HG03045 (cell line): Measurements from ENCODE around the gene AQP11.
"Not testable (repeated sequence)": the region's sequence is repeated elsewhere in the genome, so short reads cannot be mapped to it uniquely, and the experiment has no call there.

ENCODE experiments used
- ATAC-seq: cut with Tn5 transposase; IDR thresholded peaks from one replicate; pipeline ENCODE4 v1.9.1; 2021; ENCODE audit warnings: mild to moderate bottlenecking, moderate library complexity; ENCODE audit not compliant: unreplicated experiment

AQP11 gene

GRCh38 chr11:77592727-77593126 is 3.0 kb downstream of the AQP11 start:
- no peak for ATAC-seq

GRCh38 chr11:77593883-77594282 is 4.1 kb downstream of the AQP11 start:
- no peak for ATAC-seq

DNA sequence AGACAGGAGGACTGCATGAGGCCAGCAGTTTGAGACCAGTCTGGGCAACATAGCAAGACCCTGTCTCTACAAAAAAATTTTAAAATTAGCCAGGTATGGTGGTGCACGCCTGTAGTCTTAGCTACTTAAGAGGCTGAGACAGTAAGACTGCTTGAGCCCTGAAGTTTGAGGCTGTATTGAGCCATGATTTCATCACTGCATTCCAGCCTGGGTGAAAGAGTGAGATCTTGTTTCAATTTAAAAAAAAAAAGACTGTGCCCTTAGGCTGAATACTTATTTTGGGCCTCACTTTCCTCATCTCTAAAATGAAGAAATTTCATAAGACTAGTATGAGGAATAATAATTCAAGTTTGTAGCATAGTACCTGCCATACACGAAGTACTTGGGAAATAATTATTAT is 6.9 kb downstream of the AQP11 start:
- ATAC-seq, result no peak

DNA sequence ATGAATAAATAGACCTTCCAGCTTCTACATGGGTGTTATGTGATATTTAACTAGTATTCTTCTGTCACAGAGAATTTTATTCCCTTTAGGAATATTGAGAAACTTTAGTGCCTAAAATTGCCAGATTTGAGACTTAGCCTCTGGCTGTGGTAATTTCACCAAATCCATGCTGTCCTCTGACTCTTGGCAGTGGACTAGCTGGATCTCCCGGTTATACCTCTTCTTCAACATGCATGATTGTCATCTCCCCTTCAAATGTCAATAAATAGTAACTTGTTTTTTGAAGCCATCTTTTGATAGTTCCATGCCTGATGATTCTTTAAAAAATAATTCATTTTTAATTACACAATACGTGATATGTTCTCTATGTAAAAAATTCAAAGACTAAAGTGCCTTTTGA is 8.4 kb downstream of the AQP11 start:
- ATAC-seq, result no peak

- no peak for ATAC-seq
These were observed 12.8 kb downstream of the AQP11 start for GRCh38 chr11:77602381-77603088.

- no peak for ATAC-seq
These were observed 14.5 kb downstream of the AQP11 start for GRCh38 chr11:77604281-77604680.

- no peak for ATAC-seq
These were observed 19.5 kb downstream of the AQP11 start for GRCh38 chr11:77609234-77609633.

- ATAC-seq, result no peak
These were observed 22.2 kb downstream of the AQP11 start for GRCh38 chr11:77611921-77612320.

DNA sequence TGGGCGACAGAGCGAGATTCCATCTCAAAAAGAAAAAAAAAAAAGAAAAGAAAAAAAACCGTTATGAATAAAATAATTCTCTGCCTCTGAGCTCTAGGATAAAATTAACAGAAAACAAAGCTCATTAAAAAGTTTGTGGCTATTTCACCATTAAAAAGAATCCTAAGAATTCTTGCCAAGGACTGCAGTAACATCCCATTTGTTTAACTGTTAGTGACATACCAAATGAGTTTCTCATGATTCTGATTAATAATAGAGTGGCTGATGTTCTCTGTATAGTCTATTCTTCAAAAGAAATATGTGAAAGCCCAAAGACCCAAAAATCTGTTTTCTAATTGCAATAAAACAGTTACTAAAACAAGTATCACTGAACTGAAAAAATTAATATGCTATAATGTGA is 28.1 kb downstream of the AQP11 start:
- ATAC-seq, result no peak

DNA sequence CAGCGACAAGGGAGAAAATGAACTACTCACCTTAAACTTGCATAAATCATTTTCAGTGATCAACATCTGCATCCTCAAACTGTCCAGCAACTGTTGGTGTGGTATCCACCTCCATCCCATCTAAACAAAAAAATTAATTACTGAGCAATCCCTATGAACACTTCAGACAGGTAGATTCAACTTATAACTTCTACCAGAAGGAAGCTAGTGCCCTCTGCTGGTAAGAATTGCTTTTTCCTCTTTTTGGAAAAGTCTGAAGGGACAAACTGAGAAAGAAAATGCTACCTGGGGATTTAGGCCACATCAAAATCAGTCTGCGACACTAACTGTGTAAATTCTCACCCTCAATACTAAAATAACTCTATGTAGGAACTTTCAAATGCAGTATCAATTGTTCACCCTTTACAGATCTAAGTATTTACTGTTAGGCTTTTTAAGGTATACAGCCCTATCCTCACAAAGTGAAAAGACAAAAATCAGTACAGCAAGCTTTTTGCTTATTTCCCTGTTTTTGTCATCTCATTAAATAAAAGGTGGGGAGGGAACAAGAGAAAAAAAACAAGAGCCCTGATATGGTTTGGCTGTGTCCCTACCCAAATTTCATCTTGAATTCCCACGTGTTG is 29.9 kb downstream of the AQP11 start:
- no peak for ATAC-seq

GRCh38 chr11:77630157-77630710 is 40.5 kb downstream of the AQP11 start:
- ATAC-seq, result no peak

DNA sequence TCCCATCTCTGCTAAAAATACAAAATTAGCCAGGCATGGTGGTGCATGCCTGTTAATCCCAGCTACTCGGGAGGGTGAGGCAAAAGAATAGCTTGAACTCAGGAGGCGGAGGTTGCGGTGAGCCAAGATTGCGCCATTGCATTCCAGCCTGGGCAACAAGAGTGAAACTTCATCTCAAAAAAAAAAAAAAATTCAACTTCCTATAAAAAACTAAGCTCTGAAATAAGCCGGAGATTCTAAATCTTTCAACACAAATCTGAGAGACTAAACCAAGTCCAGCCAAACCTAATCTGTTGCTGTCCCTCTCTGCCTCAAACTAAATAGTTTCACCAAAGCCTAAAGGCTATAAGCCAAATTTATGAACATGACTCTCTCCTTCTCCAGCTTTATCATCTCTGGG is 44.2 kb downstream of the AQP11 start:
- not testable (repeated sequence) for ATAC-seq

- no peak for ATAC-seq
These were observed 47.1 kb downstream of the AQP11 start for GRCh38 chr11:77636731-77637344.

DNA sequence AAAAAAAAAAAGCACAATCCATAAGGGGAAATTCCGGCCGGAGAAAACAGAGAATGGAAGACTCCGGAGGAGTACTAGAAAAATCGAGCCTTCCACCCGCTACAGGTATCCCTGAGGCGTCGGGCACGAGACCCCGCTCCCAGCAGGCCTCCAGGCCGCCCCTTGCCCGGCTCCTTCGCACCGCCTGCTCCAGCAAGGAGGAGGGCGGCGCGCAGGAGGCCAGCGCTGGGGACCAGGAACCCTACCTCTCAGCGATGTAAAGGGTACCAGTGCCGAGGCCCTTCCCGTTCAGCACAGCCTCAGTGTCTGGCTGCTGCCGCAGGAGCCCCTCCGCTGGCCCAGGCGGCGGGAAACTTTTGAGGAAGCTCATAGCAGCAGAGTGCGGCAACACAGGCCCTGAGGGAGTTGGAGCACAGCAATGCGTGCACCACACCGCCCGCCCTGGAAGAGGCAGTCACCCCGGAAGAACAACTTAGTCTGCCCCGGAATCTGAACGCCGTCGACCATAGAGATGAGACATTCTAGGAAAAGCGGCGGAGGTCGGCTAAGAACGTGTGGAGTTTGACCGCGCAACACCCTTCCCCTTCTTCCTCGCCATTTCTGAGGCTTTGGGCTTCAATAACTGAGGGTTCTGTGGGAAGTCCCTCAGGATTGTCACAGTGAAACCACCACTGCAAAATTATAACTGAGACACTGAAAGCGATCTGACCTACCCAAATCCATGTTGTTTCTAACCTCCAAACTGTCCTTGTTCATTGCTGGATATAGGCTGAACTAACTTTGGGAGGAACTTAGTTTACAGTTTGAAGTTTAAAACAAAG is 47.8 kb downstream of the AQP11 start, which contains the start of gene CLNS1A:
Gene CLNS1A, minus strand, starts transcription at position 450 of the 821 bp plus-strand sequence. Its CDS starts 80 bp downstream, at position 370.
- peak; percentile 98 for ATAC-seq

DNA sequence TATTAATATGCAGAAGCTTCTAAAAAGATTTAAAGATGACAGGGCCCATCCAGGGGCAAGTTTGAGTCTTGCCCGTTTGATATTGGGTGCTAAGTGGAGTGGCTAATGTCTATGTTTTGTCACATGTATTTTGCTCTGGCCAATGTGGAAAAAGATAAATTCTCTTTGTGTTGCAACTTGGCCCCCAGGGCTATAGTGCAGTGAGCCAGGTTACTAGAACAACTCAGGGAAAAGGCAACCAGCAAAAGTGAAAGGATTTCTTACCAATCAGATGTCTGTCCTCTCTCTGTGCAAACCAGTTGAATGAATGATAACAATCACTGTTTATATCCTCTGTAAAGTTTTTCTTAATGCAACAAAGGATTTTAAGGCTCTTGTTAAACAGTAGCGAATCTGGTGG is 52.5 kb downstream of the AQP11 start:
- no peak for ATAC-seq

- no peak for ATAC-seq
These were observed 55.1 kb downstream of the AQP11 start for GRCh38 chr11:77644887-77645286.

GRCh38 chr11:77647654-77648305 is 58.0 kb downstream of the AQP11 start:
- no peak for ATAC-seq

- no peak for ATAC-seq
These were observed 60.4 kb downstream of the AQP11 start for GRCh38 chr11:77650123-77650522.

GRCh38 chr11:77654770-77655434 is 65.1 kb downstream of the AQP11 start:
- no peak for ATAC-seq

GRCh38 chr11:77656362-77656761 is 66.6 kb downstream of the AQP11 start:
- ATAC-seq, result no peak
